ENCODE results near the gene F2RL3.

GRCh38 chr19:16928916-16929315, 40.1 kb downstream of the F2RL3 start:
- TF ChIP-seq POLR2A (IDR thresholded peaks at IDR 0.05; ENCODE audit: low read length): no peak
- TF ChIP-seq GATA1 (IDR thresholded peaks at IDR 0.05; ENCODE audit: low read depth, low read length): no peak
